K562 (cell line): Measurements from ENCODE around the gene MANEAL. TPM values are rescaled to one million over a fixed set of nuclear protein-coding genes. Genes with fewer than 3 reads are reported as not detected.

Experiments used
- NR2C1 ChIP-seq, 2 experiments: fragments of 450-650 bp; IDR thresholded peaks; 2 replicates each; pipeline ENCODE4 v1.6.1; 2017; ENCODE audit warnings: mild to moderate bottlenecking in 2 of 2, antibody characterized with exemption in 1 of 2, inconsistent platforms in 1 of 2, missing compliant biosample characterization in 1 of 2, missing genetic modification characterization in 1 of 2
- polyA plus RNA-seq, 8 experiments: library from polyadenylated mRNA; depleted of rRNA in 4 of 8; stranded (reverse) in 5 of 8; unstranded in 3 of 8; fragments of >200 nt; fragmentation: Nextera tagmentation in 2 of 8; fragmentation: Illumina TruSeq in 1 of 8; extraction: Ambion mirVana in 2 of 8; extraction: Trizol in 1 of 8; gene quantifications; 2 replicates each; pipeline versions ENCODE4 v1.2.1 to v1.2.3, GENCODE V29; 2011 to 2014; ENCODE audit warnings: inconsistent platforms in 1 of 8, missing spikeins in 1 of 8
- total RNA-seq, 7 experiments: library from RNA; depleted of rRNA in 6 of 7; stranded (reverse); fragments of >200 nt in 6 of 7; fragmentation: Illumina TruSeq in 2 of 7; extraction: Trizol in 2 of 7; gene quantifications; 2 replicates each; pipeline versions ENCODE4 v1.2.1 to v1.2.3, GENCODE V29; 2011 to 2021; ENCODE audit warnings: low replicate concordance in 1 of 7
- TF ChIP-seq, protein P1 (sequence below), 2 experiments: fragments of 450-650 bp in 1 of 2; sonication (generic) in 1 of 2; formaldehyde crosslinking in 1 of 2; IDR thresholded peaks in 1 of 2; conservative IDR thresholded peaks in 1 of 2; 2 replicates each; pipeline versions ENCODE4 v1.6.1 to v1.8.1; 2016 to 2023; ENCODE audit warnings: mild to moderate bottlenecking in 2 of 2, moderate library complexity in 2 of 2, inconsistent platforms in 1 of 2, missing genetic modification reagents in 1 of 2
- TF ChIP-seq, protein P2 (sequence below): sonication (generic); formaldehyde crosslinking; IDR thresholded peaks from 2 replicates; pipeline ENCODE4 v1.8.1; 2023; ENCODE audit warnings: mild to moderate bottlenecking, missing genetic modification reagents
- TF ChIP-seq, protein P3 (sequence below): fragments of 250-450 bp; sonication (Bioruptor Pico); IDR thresholded peaks from 2 replicates; pipeline ENCODE4 v1.8.0; 2021; ENCODE audit warnings: mild to moderate bottlenecking, moderate library complexity
- TF ChIP-seq, protein P4 (sequence below): fragments of 250-450 bp; sonication (Bioruptor Pico); IDR thresholded peaks from 2 replicates; pipeline ENCODE4 v1.8.0; 2022; ENCODE audit warnings: moderate library complexity, mild to moderate bottlenecking, inconsistent platforms
- TF ChIP-seq, protein P5 (sequence below), 2 experiments: IDR thresholded peaks; 2 replicates each; pipeline ENCODE4 v1.6.1; 2011; ENCODE audit warnings: borderline replicate concordance in 1 of 2, control low read depth in 1 of 2, low read depth in 1 of 2, low read length in 1 of 2, mild to moderate bottlenecking in 1 of 2, mixed read lengths in 1 of 2, moderate library complexity in 1 of 2; ENCODE audit not compliant: insufficient read depth in 1 of 2, insufficient read length in 1 of 2, poor library complexity in 1 of 2, severe bottlenecking in 1 of 2; ENCODE audit errors: extremely low read depth in 1 of 2
- TF ChIP-seq, protein P6 (sequence below): sonication (generic); formaldehyde crosslinking; IDR thresholded peaks from 2 replicates; pipeline ENCODE4 v1.8.1; 2023; ENCODE audit warnings: missing genetic modification reagents, mild to moderate bottlenecking, borderline replicate concordance
- TF ChIP-seq, protein P7 (sequence below): fragments of 450-650 bp; formaldehyde crosslinking; IDR thresholded peaks from 2 replicates; pipeline ENCODE4 v1.4.0; 2020; ENCODE audit warnings: mild to moderate bottlenecking

The MANEAL gene
- total and polyA plus RNA-seq, 9 of the 15 experiments (the other 6 are each of a cell fraction or from before 2014, with no cell fraction given) = 0.37 to 3.2 (median 1.2) TPM

DNA sequence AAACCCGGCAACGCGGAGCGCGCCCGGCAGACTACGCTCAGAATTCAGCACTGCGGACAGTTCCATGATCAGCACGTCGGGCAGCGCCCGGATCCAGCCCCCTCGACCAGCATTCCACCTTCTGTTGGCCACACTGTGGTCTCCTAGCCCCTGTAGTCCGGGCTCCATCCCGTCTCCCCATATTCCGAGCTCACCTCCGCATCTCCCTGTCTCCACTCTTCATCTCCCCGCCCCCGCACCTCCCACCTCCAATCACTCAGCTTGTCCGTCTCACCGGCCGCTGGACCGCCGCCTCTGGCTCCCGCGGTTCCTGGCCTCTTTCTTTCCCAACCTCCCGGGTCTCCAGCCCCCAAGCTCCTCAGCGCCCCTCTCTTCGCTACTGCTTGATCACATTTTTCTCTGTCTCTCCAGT, 29.2 kb upstream of the MANEAL start (continued):
- TF ChIP-seq, protein P1, sequence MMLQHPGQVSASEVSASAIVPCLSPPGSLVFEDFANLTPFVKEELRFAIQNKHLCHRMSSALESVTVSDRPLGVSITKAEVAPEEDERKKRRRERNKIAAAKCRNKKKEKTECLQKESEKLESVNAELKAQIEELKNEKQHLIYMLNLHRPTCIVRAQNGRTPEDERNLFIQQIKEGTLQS (IDR thresholded peaks at IDR 0.05) = no peak
- TF ChIP-seq, protein P1 (CRISPR knock-in tag; conservative IDR thresholded peaks at IDR 0.05) = 0 out of 2 replicates have a peak, but pooled peaks have one; percentile 33
- TF ChIP-seq, protein P2, sequence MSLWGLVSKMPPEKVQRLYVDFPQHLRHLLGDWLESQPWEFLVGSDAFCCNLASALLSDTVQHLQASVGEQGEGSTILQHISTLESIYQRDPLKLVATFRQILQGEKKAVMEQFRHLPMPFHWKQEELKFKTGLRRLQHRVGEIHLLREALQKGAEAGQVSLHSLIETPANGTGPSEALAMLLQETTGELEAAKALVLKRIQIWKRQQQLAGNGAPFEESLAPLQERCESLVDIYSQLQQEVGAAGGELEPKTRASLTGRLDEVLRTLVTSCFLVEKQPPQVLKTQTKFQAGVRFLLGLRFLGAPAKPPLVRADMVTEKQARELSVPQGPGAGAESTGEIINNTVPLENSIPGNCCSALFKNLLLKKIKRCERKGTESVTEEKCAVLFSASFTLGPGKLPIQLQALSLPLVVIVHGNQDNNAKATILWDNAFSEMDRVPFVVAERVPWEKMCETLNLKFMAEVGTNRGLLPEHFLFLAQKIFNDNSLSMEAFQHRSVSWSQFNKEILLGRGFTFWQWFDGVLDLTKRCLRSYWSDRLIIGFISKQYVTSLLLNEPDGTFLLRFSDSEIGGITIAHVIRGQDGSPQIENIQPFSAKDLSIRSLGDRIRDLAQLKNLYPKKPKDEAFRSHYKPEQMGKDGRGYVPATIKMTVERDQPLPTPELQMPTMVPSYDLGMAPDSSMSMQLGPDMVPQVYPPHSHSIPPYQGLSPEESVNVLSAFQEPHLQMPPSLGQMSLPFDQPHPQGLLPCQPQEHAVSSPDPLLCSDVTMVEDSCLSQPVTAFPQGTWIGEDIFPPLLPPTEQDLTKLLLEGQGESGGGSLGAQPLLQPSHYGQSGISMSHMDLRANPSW = peak; percentile 68; the same call in 1 of the 2 replicates
- TF ChIP-seq, protein P3, sequence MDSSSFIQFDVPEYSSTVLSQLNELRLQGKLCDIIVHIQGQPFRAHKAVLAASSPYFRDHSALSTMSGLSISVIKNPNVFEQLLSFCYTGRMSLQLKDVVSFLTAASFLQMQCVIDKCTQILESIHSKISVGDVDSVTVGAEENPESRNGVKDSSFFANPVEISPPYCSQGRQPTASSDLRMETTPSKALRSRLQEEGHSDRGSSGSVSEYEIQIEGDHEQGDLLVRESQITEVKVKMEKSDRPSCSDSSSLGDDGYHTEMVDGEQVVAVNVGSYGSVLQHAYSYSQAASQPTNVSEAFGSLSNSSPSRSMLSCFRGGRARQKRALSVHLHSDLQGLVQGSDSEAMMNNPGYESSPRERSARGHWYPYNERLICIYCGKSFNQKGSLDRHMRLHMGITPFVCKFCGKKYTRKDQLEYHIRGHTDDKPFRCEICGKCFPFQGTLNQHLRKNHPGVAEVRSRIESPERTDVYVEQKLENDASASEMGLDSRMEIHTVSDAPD (CRISPR knock-in tag) = no peak
- TF ChIP-seq, protein P4, sequence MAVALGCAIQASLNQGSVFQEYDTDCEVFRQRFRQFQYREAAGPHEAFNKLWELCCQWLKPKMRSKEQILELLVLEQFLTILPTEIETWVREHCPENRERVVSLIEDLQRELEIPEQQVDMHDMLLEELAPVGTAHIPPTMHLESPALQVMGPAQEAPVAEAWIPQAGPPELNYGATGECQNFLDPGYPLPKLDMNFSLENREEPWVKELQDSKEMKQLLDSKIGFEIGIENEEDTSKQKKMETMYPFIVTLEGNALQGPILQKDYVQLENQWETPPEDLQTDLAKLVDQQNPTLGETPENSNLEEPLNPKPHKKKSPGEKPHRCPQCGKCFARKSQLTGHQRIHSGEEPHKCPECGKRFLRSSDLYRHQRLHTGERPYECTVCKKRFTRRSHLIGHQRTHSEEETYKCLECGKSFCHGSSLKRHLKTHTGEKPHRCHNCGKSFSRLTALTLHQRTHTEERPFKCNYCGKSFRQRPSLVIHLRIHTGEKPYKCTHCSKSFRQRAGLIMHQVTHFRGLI (CRISPR knock-in tag) = 0 out of 2 replicates have a peak, but pooled peaks have one; percentile 41
- TF ChIP-seq, protein P5, sequence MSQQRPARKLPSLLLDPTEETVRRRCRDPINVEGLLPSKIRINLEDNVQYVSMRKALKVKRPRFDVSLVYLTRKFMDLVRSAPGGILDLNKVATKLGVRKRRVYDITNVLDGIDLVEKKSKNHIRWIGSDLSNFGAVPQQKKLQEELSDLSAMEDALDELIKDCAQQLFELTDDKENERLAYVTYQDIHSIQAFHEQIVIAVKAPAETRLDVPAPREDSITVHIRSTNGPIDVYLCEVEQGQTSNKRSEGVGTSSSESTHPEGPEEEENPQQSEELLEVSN (IDR thresholded peaks at IDR 0.05; ENCODE audit: borderline replicate concordance in 1 of 2, extremely low read depth in 1 of 2, insufficient read depth in 1 of 2, insufficient read length in 1 of 2, low read depth in 1 of 2, low read length in 1 of 2, poor library complexity in 1 of 2, severe bottlenecking in 1 of 2) = peak in 1 of 2 experiments; percentile 20
- TF ChIP-seq, protein P6, sequence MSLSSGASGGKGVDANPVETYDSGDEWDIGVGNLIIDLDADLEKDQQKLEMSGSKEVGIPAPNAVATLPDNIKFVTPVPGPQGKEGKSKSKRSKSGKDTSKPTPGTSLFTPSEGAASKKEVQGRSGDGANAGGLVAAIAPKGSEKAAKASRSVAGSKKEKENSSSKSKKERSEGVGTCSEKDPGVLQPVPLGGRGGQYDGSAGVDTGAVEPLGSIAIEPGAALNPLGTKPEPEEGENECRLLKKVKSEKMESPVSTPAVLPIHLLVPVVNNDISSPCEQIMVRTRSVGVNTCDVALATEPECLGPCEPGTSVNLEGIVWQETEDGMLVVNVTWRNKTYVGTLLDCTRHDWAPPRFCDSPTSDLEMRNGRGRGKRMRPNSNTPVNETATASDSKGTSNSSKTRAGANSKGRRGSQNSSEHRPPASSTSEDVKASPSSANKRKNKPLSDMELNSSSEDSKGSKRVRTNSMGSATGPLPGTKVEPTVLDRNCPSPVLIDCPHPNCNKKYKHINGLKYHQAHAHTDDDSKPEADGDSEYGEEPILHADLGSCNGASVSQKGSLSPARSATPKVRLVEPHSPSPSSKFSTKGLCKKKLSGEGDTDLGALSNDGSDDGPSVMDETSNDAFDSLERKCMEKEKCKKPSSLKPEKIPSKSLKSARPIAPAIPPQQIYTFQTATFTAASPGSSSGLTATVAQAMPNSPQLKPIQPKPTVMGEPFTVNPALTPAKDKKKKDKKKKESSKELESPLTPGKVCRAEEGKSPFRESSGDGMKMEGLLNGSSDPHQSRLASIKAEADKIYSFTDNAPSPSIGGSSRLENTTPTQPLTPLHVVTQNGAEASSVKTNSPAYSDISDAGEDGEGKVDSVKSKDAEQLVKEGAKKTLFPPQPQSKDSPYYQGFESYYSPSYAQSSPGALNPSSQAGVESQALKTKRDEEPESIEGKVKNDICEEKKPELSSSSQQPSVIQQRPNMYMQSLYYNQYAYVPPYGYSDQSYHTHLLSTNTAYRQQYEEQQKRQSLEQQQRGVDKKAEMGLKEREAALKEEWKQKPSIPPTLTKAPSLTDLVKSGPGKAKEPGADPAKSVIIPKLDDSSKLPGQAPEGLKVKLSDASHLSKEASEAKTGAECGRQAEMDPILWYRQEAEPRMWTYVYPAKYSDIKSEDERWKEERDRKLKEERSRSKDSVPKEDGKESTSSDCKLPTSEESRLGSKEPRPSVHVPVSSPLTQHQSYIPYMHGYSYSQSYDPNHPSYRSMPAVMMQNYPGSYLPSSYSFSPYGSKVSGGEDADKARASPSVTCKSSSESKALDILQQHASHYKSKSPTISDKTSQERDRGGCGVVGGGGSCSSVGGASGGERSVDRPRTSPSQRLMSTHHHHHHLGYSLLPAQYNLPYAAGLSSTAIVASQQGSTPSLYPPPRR (CRISPR knock-in tag) = peak; percentile 95
- TF ChIP-seq, protein P7, sequence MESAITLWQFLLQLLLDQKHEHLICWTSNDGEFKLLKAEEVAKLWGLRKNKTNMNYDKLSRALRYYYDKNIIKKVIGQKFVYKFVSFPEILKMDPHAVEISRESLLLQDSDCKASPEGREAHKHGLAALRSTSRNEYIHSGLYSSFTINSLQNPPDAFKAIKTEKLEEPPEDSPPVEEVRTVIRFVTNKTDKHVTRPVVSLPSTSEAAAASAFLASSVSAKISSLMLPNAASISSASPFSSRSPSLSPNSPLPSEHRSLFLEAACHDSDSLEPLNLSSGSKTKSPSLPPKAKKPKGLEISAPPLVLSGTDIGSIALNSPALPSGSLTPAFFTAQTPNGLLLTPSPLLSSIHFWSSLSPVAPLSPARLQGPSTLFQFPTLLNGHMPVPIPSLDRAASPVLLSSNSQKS (CRISPR knock-in tag) = no peak
- TF ChIP-seq NR2C1 (IDR thresholded peaks at IDR 0.05) = no peak
- 0 out of 2 replicates have a peak, but pooled peaks have one; percentile 40 for TF ChIP-seq NR2C1 (tag; IDR thresholded peaks at IDR 0.05)
